Fibroblast of skin of scalp (primary cell): ENCODE results near the gene HDAC4.

Experiments
- DNase-seq: peaks from one replicate; pipeline ENCODE4 v3.0.0-alpha.2; 2013

The HDAC4 gene

DNA sequence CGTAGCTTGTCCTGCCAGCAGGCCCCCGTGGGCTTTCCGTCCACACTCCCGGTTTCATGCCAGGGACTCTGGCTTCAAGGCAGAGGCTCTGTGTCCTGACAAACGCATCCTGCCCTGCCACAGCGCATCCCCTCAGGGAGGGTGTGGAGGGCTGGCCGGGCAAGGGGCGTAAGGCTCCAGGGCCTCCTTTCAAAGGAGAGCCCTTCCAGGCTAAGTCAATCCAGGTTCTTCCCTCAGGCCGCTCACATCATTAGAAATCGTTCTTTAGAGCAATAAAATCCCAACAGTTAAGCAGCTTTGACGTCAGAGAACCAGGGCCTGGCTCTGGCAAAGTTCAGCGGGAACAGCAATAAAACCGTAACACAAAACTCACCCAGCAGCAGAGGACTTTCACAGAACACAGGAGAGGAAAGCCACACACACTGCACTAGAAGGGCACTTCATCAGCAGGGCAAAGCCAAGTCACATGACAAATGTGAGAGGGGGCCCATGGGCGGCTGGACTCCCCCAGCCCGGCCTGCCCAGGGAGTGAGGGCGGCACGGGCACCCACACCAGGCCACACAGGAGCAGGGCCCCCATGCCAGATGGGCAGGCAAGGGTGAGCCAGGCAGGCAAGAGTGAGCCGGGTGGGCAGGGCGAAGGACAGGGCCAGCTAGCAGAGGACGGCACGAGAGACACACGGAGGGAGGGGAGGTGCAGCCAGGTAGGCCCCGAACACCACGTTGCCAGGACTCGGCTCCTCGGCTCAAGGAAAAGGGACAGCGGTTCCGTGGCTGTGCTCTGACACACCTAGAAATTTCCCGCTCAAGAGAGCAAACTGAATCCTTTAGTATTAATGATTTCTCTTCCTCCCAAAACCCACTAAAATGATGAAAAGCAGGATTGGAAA is 52.0 kb downstream of the HDAC4 start:
- DNase-seq = no peak

- no peak for DNase-seq
Observed at GRCh38 chr2:239346676-239347075, 54.1 kb downstream of the HDAC4 start.

- no peak for DNase-seq
Observed at GRCh38 chr2:239345251-239345650, 55.6 kb downstream of the HDAC4 start.

GRCh38 chr2:239344857-239345216 is 56.0 kb downstream of the HDAC4 start:
- DNase-seq = no peak

DNA sequence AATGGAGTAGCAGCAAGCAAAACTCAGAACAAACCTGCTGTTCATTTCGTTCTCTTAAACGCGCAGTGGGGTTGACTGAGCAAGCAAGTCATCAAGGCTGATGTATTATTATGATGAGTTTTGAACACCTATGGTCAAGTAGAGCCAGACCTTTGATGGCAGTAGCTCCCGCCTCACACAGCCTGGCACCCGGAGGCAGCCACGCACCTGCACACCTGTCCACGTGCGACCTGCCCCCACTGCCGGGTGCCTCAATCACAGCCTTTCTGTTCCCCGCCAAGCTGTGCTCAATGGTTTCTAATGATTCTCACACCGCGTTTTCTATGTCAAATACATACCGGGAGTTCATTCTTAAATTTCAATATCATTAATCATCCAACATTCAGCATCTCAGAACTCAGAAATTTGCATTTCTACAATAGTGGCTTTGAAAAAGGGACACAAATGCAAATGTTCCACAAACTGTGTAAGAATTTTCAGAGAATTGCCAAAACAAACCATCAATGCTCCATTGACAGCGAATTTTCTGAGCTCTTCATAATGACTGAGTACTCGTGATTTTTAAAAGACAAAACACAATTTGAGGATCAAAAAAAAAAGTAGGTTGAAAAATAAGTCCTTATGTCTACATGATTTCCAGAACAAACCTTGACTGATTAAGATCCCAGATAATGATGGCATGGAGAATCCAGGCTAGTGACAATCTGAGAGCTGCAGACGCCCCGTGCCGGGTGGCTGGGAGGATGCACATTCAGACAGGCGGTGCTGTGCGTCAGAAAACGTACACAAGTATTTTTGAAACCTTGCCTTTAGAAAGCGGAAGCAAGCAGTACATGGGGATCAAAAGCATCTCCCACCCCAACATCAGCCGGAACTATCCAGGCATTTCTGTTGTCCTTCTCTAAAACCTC is 56.6 kb downstream of the HDAC4 start:
- no peak for DNase-seq

- no peak for DNase-seq
Observed at GRCh38 chr2:239343460-239343859, 57.4 kb downstream of the HDAC4 start.

- no peak for DNase-seq
Observed at GRCh38 chr2:239341840-239342239, 59.0 kb downstream of the HDAC4 start.

DNA sequence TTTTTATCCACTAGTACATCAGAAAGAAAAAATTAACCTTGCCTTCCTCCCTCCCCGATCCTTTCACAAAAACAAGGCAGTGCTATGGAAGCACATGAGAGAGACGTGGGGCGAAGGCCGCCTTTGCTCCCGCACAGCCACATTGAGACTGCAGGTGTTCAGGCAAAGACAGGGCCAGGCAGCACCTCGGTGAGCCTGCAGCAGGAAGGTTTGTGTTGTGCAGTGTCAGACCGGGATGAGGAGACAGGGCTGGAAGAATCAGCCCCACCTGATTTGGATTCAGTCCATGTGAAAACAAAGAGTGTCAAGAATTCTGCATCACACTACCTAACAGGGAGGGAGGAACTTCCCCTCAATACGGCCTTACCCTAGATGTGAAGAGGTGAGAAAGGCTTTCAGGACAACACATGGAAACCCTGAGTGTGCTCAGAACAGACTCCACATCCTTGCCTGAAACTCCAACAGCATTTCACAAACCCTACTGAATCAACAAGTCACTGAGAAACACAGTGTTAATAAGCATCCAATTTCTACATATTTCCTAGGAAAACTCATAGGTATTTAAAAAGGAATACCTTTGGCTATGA is 59.6 kb downstream of the HDAC4 start:
- no peak for DNase-seq

- no peak for DNase-seq
Observed at GRCh38 chr2:239339726-239340601, 60.9 kb downstream of the HDAC4 start.

DNA sequence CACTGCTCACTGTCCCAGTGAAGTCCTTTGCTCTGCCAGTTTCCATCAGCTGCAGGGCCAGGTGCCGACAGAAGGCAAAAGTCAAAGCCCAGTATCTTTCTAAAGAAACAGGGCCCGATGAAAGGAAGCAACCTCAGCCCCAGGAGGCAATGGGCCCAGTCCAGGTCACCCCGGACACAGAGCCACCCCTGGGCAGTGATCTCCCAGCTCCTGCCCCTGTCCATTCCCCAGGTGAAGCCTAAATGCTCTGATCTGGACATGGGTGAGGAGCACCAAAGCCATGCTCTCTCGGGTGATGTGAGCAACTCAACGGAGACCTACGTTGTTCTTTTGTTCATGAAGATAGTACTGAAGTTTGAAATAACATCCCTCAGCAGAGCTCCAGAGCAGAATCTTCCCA is 61.6 kb downstream of the HDAC4 start:
- no peak for DNase-seq

DNA sequence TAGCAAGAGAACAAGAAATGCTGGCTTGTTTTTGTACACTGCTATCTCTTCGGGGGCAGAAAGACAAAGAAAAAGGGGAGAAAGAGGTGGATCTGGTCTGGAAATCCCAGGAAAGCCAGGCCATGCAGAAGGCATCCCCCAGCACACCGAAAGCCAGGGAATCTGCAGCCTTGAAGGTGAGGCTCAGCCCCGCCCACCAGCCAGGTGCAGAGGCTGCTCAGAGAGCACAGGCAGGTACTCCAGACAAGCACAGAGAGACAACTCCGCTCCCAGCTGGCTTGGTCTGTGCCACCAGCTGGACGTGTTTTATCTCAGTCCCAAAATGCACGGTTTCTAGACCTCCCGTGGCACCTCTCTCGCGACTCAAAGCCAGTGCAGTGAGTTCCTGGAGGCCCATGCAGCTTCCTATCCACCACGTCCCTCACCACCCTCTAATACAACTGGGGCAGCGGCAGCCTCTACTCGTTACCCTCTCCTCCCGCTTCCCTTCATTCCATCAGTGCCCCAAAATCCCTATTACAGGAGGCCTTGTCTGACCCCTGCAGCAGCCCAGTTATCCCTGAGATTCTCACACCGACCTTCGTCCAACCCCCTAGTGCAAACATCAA is 62.8 kb downstream of the HDAC4 start:
- no peak for DNase-seq

DNA sequence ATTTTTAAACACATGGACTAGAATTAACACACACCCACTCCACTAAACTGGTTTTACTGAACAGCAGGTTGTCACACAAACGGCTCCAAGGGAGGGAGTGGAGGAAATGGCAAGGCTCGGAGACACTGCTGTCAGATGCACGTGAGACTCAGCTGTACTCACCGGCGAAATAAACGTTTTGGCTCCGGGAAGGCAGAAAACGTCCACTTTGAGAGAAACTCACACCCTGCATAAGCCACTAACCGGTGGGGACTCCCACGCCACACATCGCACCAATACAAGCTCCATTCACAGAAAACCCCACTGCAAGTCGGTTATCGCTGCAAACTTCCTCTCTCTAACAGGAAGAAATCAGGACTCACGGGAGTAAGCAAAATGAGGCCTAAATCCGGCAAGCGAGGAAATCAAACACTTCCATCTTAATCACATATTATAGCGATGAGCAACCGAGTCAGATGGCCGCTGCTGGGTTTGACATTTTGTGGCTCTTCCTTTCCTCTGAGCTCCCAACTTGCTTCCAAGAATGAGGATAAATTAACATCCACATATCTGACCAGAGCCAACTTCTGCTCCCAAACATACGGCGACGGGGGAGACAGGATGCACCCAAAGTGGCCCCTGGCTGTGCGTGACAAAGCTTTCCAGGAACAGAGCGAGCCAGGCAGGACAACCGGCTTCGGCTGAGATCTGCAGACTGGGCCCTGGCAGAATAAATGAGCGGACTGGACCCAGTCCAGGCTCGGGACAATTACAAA is 63.5 kb downstream of the HDAC4 start:
- no peak for DNase-seq

DNA sequence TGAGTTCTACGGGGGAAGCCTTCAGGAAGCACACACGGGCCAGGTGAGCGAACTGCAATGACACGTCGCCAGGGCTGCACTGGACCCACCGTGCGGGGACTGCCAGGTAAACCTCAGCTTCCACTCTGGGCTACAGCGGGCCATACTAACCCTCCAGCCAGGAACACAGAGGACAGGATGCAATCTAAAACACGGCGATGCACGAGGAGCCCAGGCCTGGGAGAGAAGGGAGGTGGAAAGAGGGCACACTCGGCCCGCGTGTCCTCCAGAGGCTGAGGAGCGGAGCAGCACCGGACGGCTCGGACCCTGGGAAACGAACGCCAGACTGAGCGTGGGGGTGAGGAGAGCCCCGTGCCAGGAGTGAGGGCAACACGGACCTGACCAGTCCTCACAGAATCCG is 69.3 kb downstream of the HDAC4 start:
- DNase-seq = no peak

- no peak for DNase-seq
Observed at GRCh38 chr2:239330836-239331235, 70.0 kb downstream of the HDAC4 start.

- no peak for DNase-seq
Observed at GRCh38 chr2:239329972-239330572, 70.7 kb downstream of the HDAC4 start.

GRCh38 chr2:239329284-239329971 is 71.4 kb downstream of the HDAC4 start:
- no peak for DNase-seq

DNA sequence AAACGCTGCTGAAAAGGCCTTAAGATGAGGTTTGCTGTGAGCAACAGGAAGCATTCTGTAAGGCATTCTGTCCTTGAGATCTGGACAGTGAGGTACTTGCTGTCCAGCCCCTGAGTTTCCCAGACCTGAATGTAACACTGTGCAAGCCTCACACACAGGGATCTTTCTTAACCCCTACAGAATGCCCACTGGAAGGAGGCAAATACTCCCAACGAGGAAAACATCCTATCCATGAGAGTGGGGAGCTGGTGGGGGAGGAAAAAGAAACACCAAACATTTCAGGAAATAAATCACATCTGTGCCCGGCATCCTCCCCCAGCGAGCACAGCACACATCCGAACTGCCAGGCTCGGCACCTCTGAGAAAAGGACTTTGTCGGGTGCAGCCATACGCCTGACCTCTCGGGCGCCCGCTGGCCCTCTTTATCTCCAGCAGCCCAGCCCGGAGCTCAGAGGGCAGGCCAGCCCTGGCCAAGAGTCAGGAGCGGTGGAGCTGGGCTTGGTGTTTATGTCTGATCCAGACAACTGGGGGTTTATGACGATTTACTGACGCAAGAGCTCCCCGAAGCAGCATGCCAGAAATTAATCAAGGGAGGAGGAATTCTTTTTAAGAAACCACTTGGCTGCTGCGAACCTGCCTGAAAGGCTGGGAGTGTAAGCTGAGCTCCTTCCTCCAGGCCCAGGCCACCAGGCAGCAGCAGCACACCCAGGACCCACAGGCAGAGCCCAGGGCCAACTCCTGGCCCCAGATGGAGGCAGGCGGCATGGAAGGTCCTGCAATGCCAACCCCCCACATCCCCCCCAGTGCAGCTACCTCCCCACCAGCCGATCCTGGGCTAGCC is 72.2 kb downstream of the HDAC4 start:
- DNase-seq = peak; percentile 76

- DNase-seq = no peak
Observed at GRCh38 chr2:239327536-239328350, 73.1 kb downstream of the HDAC4 start.
